ENCODE results near the gene FTO. TPM values are rescaled to one million over a fixed set of nuclear protein-coding genes. Genes with fewer than 3 reads are reported as not detected.
"Not testable (repeated sequence)": the region's sequence is repeated elsewhere in the genome, so short reads cannot be mapped to it uniquely, and the experiment has no call there.

FTO gene
- total RNA-seq, 2 donors from 2014 or later: 55.4 to 57.4 TPM

DNA sequence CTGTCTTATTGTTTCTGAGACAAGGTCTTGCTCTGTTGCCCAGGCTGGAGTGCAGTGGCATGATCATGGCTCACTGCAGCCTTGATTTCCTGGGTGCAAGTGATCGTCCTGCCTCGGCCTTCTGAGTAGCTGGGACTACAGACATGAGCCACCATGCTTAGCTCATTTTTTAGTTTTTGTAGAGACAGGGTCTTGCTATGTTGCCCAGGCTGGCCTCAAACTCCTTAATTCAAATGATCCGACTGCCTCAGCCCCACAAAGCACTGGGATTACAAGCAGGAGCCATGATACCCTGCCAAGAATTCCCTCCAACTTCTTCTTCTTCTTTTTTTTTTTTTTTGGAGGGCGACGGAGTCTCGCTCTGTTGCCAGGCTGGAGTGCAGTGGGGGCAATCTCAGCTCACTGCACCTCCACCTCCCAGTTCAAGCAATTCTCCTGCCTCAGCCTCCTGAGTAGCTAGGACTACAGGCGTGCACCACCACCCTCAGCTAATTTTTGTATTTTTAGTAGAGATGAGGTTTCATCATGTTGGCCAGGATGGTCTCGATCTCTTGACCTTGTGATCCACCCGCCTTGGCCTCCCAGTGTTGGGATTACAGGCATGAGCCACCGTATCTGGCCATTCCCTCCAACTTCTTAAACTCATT is 477.9 kb downstream of the FTO start:
- not testable (repeated sequence) for DNase-seq (ENCODE audit: low spot score); H3K36me3 Mint-ChIP-seq; H3K4me3 Mint-ChIP-seq; H3K9me3 Mint-ChIP-seq; H3K27ac Mint-ChIP-seq; ATAC-seq; H3K4me1 Mint-ChIP-seq (ENCODE audit: low read depth in 2 of 2)
- peaks cover 15 to 29% of the 10 kb centered on the region in 2 donors for H3K27me3 Mint-ChIP-seq

DNA sequence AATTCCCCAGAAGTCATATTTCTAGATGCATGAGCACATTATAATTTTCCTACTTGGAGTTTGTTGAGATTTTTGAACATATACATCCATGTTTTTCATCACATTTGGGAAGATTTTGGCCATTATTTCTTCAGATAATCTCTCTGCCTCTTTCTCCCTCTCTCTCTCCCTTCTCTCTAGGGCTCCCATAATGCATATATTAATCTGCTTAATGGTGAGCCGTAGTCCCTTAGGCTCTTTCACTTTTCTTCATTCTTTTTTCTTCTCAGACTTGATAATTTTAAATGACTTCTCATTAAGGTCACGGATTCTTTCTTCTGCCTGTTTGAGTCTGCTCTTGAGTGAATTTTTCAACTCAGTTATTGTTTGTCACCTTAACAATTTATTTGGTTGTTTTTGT is 481.1 kb downstream of the FTO start:
- no peak for ATAC-seq
- Mint-ChIP-seq H3K9me3 (no peaks in the 10 kb centered on the region), H3K4me3 (no peak overlapping the region), H3K27ac (no peak overlapping the region), H3K4me1 (ENCODE audit: low read depth in 2 of 2) (no peaks in the 10 kb centered on the region), H3K27me3 (peaks cover 12 to 29% of the 10 kb centered on the region in 2 donors), H3K36me3 (no peaks in the 10 kb centered on the region)
- no peak for DNase-seq (ENCODE audit: low spot score)

DNA sequence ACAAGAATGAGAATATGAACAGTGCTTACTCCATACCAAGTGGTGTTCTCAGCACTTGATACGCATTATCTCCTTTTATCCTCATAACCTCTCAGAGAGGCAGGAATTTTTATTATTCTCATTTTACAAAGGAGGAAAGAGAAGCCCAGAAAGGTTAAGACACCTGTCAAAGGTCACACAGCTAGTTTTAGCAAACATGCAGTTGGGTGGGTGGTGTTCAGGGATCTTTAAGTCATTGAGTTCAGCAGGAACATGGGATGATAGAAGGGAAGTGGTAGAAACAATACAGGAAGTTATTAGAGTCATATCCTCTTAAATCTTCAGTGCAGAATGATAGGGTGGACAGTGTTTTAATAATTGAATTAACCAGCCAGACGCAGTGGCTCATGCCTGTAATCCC is 487.2 kb downstream of the FTO start:
- H3K27me3 Mint-ChIP-seq: peaks cover 13 to 21% of the 10 kb centered on the region in 2 donors
- DNase-seq (ENCODE audit: low spot score) (no peak), ATAC-seq (no peak)
- no peaks in the 10 kb centered on the region for H3K36me3 Mint-ChIP-seq
- H3K9me3 Mint-ChIP-seq: peaks cover 3% of the 10 kb centered on the region
- no peak overlapping the region for H3K4me3 Mint-ChIP-seq
- H3K4me1 Mint-ChIP-seq (ENCODE audit: low read depth in 2 of 2): peaks cover 0 to 3% of the 10 kb centered on the region in 2 donors
- no peak overlapping the region for H3K27ac Mint-ChIP-seq

DNA sequence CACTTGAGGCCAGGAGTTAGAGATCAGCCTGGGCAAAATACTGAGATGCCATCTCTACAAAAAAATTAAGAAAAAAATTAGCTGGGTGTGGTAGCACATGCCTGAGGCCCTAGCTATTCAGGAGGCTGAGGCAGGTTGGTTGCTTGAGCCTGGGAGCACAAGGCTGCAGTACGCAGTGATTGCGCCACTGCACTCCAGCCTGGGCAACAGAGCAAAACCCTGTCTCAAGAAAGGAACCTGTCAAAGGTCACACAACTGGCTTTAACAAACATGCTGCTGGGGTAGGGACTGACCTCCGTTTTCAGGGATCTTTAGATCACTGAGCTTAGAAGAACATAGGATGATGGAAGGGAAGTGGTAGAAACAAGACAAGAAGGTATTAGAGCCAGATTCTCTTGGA is 487.6 kb downstream of the FTO start:
- no peak overlapping the region for H3K4me3 Mint-ChIP-seq
- peaks cover 3% of the 10 kb centered on the region for H3K9me3 Mint-ChIP-seq
- H3K27ac Mint-ChIP-seq: no peak overlapping the region
- DNase-seq (ENCODE audit: low spot score) (no peak), ATAC-seq (no peak)
- H3K4me1 Mint-ChIP-seq (ENCODE audit: low read depth in 2 of 2): peaks cover 0 to 3% of the 10 kb centered on the region in 2 donors
- peaks cover 13 to 17% of the 10 kb centered on the region in 2 donors for H3K27me3 Mint-ChIP-seq
- H3K36me3 Mint-ChIP-seq: no peaks in the 10 kb centered on the region

DNA sequence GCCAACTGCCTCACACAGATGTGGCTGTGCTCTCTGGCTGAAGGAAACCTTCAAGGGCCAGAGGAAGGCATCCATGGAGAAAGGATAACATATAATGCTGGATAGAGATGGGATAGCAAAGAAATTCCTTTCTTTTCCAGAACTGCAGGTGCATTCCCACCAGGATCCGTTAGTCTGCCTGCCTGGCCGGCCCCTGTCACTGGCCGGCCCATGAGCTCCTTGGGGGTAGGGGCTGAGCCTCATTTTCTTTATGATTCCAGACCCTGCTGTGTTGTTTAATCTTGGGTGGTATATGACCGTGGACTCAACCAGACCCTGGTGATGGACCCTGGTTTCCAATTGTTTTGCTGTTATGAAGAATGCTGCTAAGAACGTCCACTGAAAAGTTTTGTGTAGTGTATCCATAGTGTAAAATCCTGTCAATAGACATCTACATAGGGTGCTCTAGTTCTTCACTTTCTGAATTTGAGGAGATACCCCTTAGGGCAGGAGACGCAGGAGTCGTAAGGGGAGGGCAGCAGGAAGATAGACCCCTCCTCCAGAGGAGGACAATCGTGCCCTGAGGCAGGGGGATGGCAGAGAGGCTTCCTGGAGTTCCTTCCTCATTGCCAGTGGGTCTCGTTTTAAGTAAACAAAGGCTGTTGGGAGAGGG is 489.2 kb downstream of the FTO start:
- no peak for DNase-seq (ENCODE audit: low spot score)
- no peaks in the 10 kb centered on the region for H3K36me3 Mint-ChIP-seq
- H3K4me1 Mint-ChIP-seq (ENCODE audit: low read depth in 2 of 2): peaks cover 0 to 3% of the 10 kb centered on the region in 2 donors
- peaks cover 13 to 17% of the 10 kb centered on the region in 2 donors for H3K27me3 Mint-ChIP-seq
- ATAC-seq: no peak
- H3K4me3 Mint-ChIP-seq: no peak overlapping the region
- H3K9me3 Mint-ChIP-seq: peaks cover 3% of the 10 kb centered on the region
- H3K27ac Mint-ChIP-seq: no peak overlapping the region

DNA sequence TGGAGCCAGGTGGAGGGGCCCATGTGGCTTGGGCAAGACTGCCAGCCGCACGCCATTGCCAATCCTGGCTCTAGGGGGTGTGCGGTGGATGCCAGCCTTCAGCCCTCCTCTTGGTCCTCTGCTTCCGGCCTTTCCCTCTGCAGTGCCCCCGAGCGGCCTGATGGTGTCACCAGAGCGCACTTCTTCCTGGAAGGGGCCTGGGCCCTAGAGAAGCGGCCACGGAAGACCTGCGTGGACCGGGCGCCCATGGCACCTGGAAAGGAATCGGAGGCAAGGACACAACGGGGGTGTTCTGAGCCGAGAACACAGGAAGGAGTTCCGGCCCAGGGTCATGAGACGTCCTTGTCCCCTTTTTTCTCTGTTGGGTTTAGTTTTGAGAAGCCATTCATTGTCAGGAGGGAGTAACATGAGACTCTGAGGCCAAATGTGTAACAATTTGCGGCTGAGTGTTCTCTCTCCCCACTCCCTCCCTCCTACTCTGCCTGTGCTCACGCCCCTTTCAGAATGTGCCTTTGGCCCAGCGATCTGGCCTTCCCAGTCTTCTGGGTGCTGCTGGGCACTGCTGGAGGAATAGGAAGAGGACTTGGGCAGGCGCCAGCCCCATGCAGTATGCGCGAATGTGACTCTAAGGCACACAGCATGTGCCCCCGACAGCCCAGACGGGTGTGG is 489.8 kb downstream of the FTO start:
- Mint-ChIP-seq H3K27me3 (peaks cover 13 to 17% of the 10 kb centered on the region in 2 donors), H3K4me3 (no peak overlapping the region), H3K27ac (no peak overlapping the region), H3K9me3 (peaks cover 3% of the 10 kb centered on the region), H3K36me3 (no peaks in the 10 kb centered on the region), H3K4me1 (ENCODE audit: low read depth in 2 of 2) (peaks cover 0 to 3% of the 10 kb centered on the region in 2 donors)
- no peak for DNase-seq (ENCODE audit: low spot score)
- ATAC-seq: peak; percentile 58 to 79

DNA sequence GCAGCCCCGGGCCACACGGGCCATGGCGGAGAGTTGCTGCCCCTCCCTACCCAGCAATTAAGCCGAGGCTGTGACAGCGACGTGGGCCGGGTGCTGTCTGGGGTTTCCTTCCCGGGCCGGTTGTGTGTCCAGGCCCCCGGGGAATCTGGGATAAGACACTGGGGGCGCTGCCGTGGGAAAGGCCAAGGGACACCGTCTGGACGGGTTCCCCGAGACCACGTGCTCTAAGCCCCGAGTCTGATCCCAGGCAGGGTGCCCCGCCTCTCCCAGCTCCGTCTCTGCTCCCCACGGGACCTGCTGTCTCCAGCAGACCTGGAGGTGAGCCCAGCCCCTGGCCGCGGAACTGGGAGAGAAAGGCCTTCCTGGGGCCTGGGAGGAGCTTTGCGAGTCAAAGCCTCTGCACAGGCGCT is 490.4 kb downstream of the FTO start:
- ATAC-seq (no peak), DNase-seq (ENCODE audit: low spot score) (no peak)
- Mint-ChIP-seq H3K27ac (no peak overlapping the region), H3K9me3 (peaks cover 3% of the 10 kb centered on the region), H3K4me3 (no peak overlapping the region), H3K4me1 (ENCODE audit: low read depth in 2 of 2) (peaks cover 0 to 3% of the 10 kb centered on the region in 2 donors), H3K36me3 (no peaks in the 10 kb centered on the region), H3K27me3 (peaks cover 15 to 17% of the 10 kb centered on the region in 2 donors)

DNA sequence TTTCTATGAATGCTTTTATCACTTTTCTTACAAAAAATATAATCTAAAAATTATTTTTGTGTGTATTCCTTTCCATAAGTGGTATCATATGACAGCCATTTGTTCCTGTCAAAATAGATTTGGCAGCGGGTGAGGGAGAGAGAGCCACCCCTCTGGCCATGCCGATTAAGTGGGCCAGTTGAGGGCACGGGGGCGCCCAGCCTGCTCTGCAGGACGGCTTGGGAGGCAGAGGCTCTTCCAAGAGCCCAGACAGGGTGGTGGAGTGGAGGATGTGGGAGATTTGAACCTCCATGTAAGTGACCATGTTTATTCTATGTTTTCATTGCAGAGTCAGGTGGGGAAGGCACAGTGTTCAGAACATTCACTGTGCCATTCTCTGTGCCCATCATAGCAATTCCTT is 493.8 kb downstream of the FTO start:
- DNase-seq (ENCODE audit: low spot score) (no peak), ATAC-seq (no peak)
- H3K4me3 Mint-ChIP-seq: no peak overlapping the region
- H3K27me3 Mint-ChIP-seq: peaks cover 8 to 12% of the 10 kb centered on the region in 2 donors
- no peaks in the 10 kb centered on the region for H3K9me3 Mint-ChIP-seq
- H3K4me1 Mint-ChIP-seq (ENCODE audit: low read depth in 2 of 2): peaks cover 0 to 3% of the 10 kb centered on the region in 2 donors
- H3K36me3 Mint-ChIP-seq: no peaks in the 10 kb centered on the region
- no peak overlapping the region for H3K27ac Mint-ChIP-seq

DNA sequence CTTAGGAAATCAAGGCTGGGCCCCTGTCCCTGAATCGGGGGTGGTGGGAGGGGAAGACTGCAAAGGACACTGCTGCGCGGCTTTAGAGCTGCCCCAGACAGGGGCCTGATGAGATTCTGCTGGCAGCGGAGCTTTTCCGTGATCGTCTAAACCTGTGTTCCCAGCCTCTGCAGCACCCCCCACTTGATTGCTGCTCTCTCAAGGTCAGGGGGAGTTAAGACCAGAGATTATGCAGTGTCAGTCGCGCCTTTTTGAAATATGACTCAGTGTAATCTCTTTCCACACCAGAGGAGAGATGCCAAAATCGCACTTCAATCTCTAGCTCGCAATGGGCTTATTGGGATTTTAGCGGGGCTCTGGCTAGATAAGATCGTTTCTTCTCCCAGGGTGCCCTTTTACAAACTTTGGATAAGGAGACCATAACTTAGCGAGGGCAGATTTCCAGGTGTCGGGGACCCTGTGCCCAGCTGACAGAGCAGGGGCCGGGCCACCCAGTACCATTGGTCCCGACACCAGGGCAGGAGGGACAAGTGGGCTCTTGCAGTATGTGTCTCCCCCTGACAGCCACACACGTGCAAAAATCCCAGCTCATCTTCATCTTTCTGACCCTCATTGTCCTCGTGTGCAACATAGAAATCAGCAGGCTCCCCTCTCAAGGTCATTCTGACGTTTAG is 495.7 kb downstream of the FTO start:
- Mint-ChIP-seq H3K36me3 (no peaks in the 10 kb centered on the region), H3K9me3 (no peaks in the 10 kb centered on the region)
- ATAC-seq: no peak

DNA sequence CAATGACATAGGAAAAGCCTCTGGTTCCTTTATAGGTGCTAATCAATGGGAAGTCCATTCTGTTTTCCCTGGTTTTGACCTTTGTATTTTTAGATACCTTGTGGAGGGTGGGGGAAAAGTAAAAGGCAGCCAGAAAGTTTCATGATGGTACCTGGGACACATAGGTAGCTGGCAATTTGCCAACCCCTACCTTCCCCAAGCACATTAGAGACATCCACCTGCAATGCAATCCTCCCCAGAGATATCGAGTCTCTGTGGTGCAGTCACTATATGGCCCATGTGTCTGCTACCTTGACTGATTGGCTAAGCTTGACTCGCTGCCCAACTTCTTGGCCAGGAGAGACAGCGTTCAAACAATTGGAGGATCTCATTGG is 496.2 kb downstream of the FTO start:
- Mint-ChIP-seq H3K27me3 (peaks cover 8 to 11% of the 10 kb centered on the region in 2 donors), H3K4me3 (no peak overlapping the region), H3K36me3 (no peaks in the 10 kb centered on the region), H3K27ac (no peak overlapping the region), H3K9me3 (no peaks in the 10 kb centered on the region), H3K4me1 (ENCODE audit: low read depth in 2 of 2) (no peaks in the 10 kb centered on the region)
- ATAC-seq (no peak), DNase-seq (ENCODE audit: low spot score) (no peak)

More for the DNA sequence above, 495.7 kb downstream of the FTO start:
- DNase-seq (ENCODE audit: low spot score): no peak
- peaks cover 8 to 11% of the 10 kb centered on the region in 2 donors for H3K27me3 Mint-ChIP-seq
- H3K4me1 Mint-ChIP-seq (ENCODE audit: low read depth in 2 of 2): no peaks in the 10 kb centered on the region
- H3K27ac Mint-ChIP-seq: no peak overlapping the region
- no peak overlapping the region for H3K4me3 Mint-ChIP-seq

DNA sequence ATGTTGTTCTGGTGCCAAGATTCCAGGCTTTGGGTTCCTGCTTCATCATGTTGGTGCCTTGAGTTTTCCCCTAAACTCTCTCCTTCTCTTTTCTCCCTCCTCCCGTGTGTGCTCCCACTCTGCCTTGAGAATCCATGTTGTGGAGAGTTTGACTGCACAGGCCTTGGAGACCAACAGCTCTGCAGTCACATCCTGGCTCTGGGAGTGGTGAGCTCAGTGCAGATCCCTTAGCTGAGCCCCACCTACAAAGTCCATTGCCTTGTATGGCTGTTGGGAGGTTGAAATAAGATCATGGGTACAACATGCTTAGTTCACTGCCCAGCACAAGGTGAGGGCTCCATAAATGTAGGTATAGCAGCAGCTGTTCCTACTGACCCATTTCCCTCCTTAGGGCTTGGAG is 496.8 kb downstream of the FTO start:
- no peak for DNase-seq (ENCODE audit: low spot score)
- no peak for ATAC-seq
- Mint-ChIP-seq H3K27me3 (peaks cover 8 to 11% of the 10 kb centered on the region in 2 donors), H3K4me1 (ENCODE audit: low read depth in 2 of 2) (no peaks in the 10 kb centered on the region), H3K36me3 (no peaks in the 10 kb centered on the region), H3K27ac (no peak overlapping the region), H3K9me3 (no peaks in the 10 kb centered on the region), H3K4me3 (no peak overlapping the region)

DNA sequence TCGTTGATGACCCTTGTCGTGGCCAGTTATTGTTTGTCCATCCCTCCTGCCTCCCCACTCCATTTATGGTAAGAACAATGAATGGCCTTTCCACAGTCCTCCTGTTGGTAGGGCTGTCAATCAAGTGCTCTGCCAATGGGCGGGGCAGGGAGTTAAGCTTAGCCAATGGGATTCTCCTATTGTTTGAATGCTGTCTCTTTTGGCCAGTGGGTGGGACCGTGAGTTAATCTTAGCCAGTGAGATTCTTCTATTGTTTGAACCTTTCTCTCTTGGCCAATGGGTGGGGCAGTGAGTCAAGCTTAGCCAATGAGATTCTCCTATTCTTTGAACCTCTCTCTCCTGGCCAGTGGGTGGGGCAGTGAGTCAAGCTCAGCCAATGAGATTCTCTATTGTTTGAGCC is 497.2 kb downstream of the FTO start:
- no peak for ATAC-seq
- Mint-ChIP-seq H3K27ac (no peak overlapping the region), H3K4me1 (ENCODE audit: low read depth in 2 of 2) (no peaks in the 10 kb centered on the region), H3K9me3 (no peaks in the 10 kb centered on the region), H3K4me3 (no peak overlapping the region), H3K36me3 (no peaks in the 10 kb centered on the region), H3K27me3 (peaks cover 8 to 11% of the 10 kb centered on the region in 2 donors)
- no peak for DNase-seq (ENCODE audit: low spot score)

All from natural killer cell treated with Interleukin-12 subunit alpha and Interleukin-12 subunit beta and Interleukin-15 and Interleukin-18, amount 100 ng/mL, for 72 hours (primary cell).